ENCODE data around the gene KRT8.
"Not testable (repeated sequence)": the region's sequence is repeated elsewhere in the genome, so short reads cannot be mapped to it uniquely, and the experiment has no call there.

KRT8 gene

GRCh38 chr12:52904509-52905300 lies at the start of gene KRT8:
Gene KRT8 (minus strand): TSS chr12:52905076. CDS start chr12:52904981, 95 bp downstream.
- DNase-seq (ENCODE audit: low read depth in 2 of 2): not testable (repeated sequence)

- no peak for DNase-seq (ENCODE audit: low read depth in 2 of 2)
Measured at GRCh38 chr12:52953181-52953841, 48.4 kb upstream of the KRT8 start.

GRCh38 chr12:52952076-52952801 lies 47.4 kb upstream of the KRT8 start:
- DNase-seq (ENCODE audit: low read depth in 2 of 2): no peak

- DNase-seq (ENCODE audit: low read depth in 2 of 2): no peak
Measured at GRCh38 chr12:52951640-52952039, 46.8 kb upstream of the KRT8 start.

DNA sequence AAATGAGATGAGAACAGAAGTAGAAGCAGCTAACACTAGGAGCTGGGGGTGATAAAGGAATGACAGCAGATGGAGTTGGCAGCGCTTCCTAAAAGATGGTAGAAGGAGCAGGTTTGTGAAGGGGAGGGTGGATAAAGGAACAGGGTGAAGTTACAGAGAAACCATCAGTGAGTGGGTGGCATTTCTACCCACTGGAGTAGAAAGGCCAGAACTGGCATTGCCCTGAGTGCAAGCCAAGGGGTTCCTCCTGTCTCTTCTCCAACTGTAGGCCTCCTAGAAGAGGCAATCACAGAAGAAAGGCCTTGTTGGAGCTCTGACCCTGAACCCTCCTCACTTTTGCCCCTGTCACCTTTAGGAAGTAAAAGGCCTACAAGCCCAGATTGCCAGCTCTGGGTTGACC lies 46.2 kb upstream of the KRT8 start:
- no peak for DNase-seq (ENCODE audit: low read depth in 2 of 2)

- DNase-seq (ENCODE audit: low read depth in 2 of 2): no peak
Measured at GRCh38 chr12:52950553-52950952, 45.7 kb upstream of the KRT8 start.

GRCh38 chr12:52949413-52950331 lies 44.8 kb upstream of the KRT8 start:
- no peak for DNase-seq (ENCODE audit: low read depth in 2 of 2)

- DNase-seq (ENCODE audit: low read depth in 2 of 2): no peak
Measured at GRCh38 chr12:52947738-52948423, 43.0 kb upstream of the KRT8 start.

DNA sequence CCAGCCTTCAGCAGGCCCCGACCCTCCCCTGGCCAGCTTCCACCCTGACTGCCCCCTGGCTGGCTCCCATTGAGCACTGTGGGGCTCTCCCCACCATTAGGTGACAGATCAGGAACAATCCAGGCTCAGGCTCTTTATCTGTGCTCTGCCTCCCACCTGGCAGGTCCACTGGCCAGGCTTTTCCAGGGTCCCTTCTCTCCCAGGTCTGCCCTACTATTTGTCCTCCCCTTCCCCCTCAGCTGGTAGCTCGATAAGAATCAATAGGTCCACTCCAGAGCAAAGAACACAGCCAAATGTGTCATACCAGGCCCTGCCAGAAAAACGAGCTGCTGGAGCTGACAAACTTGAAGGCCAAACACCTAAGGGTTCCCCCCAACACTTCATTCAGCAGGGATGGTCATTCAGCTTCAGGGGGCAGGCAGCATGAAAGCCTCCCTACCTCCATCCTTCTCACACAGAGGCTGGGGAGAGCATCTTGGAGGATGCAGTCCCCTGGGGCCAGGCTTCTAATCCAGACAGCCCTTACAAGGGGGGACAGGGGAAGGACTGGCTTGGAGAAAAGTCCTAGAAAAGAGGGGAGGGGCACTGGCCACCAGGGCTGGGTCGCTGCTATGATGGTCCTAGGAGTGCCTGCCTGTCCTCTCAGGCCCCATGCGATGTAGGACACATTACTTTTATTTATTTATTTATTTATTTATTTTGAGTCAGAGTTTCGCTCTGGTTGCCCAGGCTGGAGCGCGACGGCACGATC lies 42.1 kb upstream of the KRT8 start:
- DNase-seq (ENCODE audit: low read depth in 2 of 2): no peak

GRCh38 chr12:52946334-52946733 lies 41.5 kb upstream of the KRT8 start:
- no peak for DNase-seq (ENCODE audit: low read depth in 2 of 2)

DNA sequence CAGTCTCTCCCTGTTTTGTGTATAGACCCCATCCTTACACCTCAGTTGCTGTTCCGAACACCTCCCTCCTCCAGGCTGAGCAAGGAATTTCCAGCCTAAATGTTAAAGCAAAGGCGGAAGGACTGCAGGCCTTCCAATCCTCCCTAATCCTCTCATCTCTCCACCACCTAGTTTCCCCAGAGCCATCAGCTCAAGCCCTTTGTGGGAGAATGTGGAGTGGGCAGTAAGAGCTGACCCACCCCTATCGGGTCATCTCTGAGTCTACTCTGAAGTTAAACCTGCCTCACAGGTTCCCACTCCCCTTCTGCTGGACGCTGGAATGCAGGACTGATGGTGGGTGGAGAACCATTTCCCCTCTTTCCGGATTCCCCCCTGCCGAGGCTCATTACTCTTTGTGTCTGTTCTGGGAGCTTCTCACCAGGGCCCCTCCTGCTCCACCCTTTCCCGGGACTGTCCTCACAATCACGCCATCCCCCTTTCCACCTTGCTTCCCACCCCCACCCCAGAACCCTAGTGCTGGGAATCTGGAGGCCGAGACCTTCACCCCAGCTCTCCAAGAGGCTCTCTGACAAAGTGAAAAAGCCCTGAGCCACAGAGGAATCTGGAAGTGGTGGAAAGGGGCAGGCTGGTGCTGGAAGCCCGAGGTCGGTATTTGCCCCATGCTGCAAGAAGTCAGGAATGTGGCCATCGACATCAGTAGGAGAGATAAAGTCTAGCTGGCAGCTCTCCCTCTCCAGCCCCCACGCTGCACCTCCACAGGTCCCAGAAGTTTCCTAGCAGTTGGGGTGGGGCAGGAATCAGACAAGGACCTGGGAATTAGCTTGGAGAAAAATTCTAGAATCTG lies 40.7 kb upstream of the KRT8 start:
- DNase-seq (ENCODE audit: low read depth in 2 of 2): no peak

GRCh38 chr12:52944683-52945388 lies 40.0 kb upstream of the KRT8 start:
- DNase-seq (ENCODE audit: low read depth in 2 of 2): no peak

DNA sequence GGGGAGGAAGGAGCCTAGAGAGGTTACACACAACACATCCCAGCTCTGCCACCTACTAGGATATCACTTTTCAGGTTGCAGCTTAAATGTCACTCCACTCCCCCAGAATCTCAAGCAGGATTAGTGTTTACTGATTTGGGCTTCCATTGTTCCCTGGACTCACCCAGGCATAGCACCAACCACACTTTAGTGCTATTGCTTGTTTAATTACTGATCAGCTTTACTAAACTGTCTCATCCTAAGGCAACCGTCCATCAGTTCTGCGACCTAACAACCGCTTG lies 38.0 kb upstream of the KRT8 start:
- DNase-seq (ENCODE audit: low read depth in 2 of 2): no peak

- no peak for DNase-seq (ENCODE audit: low read depth in 2 of 2)
Measured at GRCh38 chr12:52942066-52942900, 37.4 kb upstream of the KRT8 start.

DNA sequence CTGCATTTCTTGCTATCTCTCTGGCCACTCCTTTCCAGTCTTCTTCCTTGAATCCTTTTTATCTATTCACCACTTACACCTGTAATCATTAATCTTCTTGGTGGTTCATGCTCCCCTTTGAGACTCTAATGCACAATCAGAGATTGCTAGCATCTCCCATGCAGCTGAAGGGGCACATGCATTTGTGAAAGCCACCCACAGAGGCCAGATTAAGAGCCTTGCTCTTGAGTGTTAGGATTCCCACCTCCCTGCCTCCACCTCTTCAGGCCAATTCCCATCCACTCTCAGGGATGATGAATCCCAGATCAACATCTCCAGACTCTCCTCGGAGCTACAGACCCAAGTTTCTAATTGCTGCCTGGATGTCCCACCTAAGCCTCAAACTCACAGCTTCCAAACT lies 24.7 kb upstream of the KRT8 start:
- no peak for DNase-seq (ENCODE audit: low read depth in 2 of 2)

DNA sequence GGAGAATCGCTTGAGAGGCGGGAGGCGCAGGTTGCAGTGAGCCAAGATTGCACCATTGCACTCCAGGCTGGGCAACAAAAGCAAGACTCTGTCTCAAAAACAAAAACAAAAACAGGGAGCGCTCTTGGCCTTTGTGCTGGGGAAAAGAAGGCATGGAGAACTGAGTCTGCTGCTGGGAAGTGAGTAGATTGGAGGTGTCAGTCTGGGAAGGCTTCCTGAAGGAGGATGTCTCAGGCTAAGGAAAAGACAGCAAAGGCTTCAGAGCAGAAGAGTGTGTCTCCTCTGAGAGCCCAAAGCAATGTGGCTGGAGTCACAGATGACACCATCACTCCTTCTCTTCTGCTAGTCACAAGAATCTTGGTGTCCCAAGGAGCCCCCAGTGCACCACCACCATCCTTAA lies 23.1 kb upstream of the KRT8 start:
- DNase-seq (ENCODE audit: low read depth in 2 of 2): no peak

- DNase-seq (ENCODE audit: low read depth in 2 of 2): no peak
Measured at GRCh38 chr12:52926596-52927234, 21.8 kb upstream of the KRT8 start.

All from stimulated activated CD8-positive, alpha-beta memory T cell treated with anti-CD3 and anti-CD28 coated beads, Interleukin-2, amount 100 ng/mL, for 1 hour (primary cell).